ENCODE measurements around the gene EPO.

The EPO gene

DNA sequence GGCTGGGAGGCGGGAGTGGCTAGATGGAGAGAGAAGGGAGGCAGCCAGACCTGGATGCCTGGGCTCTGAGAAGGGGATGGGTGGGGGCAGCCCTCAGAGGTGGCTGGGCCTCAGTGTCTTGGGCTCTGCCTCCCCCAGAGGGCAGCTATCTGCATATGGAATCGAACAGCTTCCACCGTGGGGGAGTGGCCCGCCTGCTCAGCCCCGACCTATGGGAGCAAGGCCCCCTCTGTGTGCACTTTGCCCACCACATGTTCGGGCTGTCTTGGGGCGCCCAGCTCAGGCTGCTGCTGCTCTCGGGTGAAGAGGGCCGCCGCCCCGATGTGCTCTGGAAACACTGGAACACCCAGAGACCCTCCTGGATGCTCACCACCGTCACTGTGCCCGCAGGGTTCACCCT, 16.4 kb downstream of the EPO start:
- Histone ChIP-seq H3K9ac (no peak overlapping the region), H3K27me3 (ENCODE audit: insufficient read depth, low read depth) (peaks cover 80% of the 10 kb centered on the region), H3K4me2 (no peak overlapping the region), H2AFZ (ENCODE audit: low read depth) (no peak overlapping the region), H4K20me1 (ENCODE audit: insufficient read depth) (no peaks in the 10 kb centered on the region), H3K4me3 (IDR thresholded peaks at IDR 0.05; ENCODE audit: insufficient read depth, low read depth, low read length) (no peak overlapping the region), H3K27ac (no peak overlapping the region), H3K36me3 (ENCODE audit: insufficient read depth) (no peaks in the 10 kb centered on the region), H3K79me2 (ENCODE audit: insufficient read depth, low read depth) (no peaks in the 10 kb centered on the region), H3K4me1 (ENCODE audit: low read depth, poor library complexity, severe bottlenecking) (no peaks in the 10 kb centered on the region)
- TF ChIP-seq, protein P1, sequence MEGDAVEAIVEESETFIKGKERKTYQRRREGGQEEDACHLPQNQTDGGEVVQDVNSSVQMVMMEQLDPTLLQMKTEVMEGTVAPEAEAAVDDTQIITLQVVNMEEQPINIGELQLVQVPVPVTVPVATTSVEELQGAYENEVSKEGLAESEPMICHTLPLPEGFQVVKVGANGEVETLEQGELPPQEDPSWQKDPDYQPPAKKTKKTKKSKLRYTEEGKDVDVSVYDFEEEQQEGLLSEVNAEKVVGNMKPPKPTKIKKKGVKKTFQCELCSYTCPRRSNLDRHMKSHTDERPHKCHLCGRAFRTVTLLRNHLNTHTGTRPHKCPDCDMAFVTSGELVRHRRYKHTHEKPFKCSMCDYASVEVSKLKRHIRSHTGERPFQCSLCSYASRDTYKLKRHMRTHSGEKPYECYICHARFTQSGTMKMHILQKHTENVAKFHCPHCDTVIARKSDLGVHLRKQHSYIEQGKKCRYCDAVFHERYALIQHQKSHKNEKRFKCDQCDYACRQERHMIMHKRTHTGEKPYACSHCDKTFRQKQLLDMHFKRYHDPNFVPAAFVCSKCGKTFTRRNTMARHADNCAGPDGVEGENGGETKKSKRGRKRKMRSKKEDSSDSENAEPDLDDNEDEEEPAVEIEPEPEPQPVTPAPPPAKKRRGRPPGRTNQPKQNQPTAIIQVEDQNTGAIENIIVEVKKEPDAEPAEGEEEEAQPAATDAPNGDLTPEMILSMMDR (conservative IDR thresholded peaks at IDR 0.05; ENCODE audit: low read depth, low read length) = no peak

DNA sequence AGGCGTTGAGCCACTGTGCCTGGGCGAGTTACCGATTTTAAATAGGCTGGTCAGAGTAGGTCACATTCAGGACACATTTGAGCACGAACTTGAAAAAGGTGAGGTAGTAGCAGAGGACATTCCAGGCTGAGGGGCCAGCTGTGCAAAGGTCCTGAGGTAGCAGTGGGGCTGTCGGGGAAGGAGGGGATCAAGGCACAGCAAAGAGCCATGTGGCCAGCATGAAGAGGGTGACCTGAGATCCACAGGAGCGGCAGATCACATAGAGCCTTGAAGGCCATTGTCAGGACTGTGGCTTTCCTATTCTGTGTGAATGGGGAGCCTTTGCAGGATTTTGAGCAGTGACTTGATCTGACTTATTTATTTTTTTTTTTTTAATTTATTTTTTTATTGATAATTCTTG, 19.7 kb downstream of the EPO start:
- Histone ChIP-seq H3K4me1 (ENCODE audit: low read depth, poor library complexity, severe bottlenecking) (no peaks in the 10 kb centered on the region), H3K4me3 (IDR thresholded peaks at IDR 0.05; ENCODE audit: insufficient read depth, low read depth, low read length) (no peak overlapping the region), H4K20me1 (ENCODE audit: insufficient read depth) (no peaks in the 10 kb centered on the region), H3K79me2 (ENCODE audit: insufficient read depth, low read depth) (no peaks in the 10 kb centered on the region), H3K9ac (no peak overlapping the region), H2AFZ (ENCODE audit: low read depth) (no peak overlapping the region), H3K27me3 (ENCODE audit: insufficient read depth, low read depth) (peaks cover 69% of the 10 kb centered on the region), H3K4me2 (no peak overlapping the region), H3K27ac (no peak overlapping the region), H3K36me3 (ENCODE audit: insufficient read depth) (no peaks in the 10 kb centered on the region)
- TF ChIP-seq, protein P1 (conservative IDR thresholded peaks at IDR 0.05; ENCODE audit: low read depth, low read length) = no peak

DNA sequence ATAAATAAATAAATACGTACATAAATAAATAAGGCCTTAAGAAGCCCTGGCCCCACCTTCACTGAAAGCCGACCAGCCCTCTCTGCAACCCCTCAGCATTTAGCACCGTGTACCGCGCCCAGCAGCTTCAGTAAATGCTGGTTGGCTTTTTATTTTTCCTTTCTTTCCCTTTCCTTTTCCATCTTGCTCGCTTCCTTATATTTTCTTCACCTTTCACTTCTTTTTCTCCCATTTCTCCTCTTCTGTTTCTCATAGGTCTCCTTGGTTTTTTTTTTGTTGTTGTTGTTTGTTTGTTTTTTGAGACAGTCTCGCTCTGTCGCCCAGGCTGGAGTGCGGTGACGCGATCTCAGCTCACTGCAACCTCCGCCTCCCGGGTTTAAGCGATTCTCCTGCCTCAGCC, 24.3 kb downstream of the EPO start:
- Histone ChIP-seq H2AFZ (ENCODE audit: low read depth) (no peak overlapping the region), H3K4me1 (ENCODE audit: low read depth, poor library complexity, severe bottlenecking) (no peaks in the 10 kb centered on the region), H3K9ac (no peak overlapping the region), H3K27ac (no peak overlapping the region), H3K4me2 (no peak overlapping the region), H3K79me2 (ENCODE audit: insufficient read depth, low read depth) (no peaks in the 10 kb centered on the region), H3K36me3 (ENCODE audit: insufficient read depth) (no peaks in the 10 kb centered on the region), H4K20me1 (ENCODE audit: insufficient read depth) (no peaks in the 10 kb centered on the region), H3K27me3 (ENCODE audit: insufficient read depth, low read depth) (peaks cover 67% of the 10 kb centered on the region), H3K4me3 (IDR thresholded peaks at IDR 0.05; ENCODE audit: insufficient read depth, low read depth, low read length) (no peak overlapping the region)
- TF ChIP-seq, protein P1 (conservative IDR thresholded peaks at IDR 0.05; ENCODE audit: low read depth, low read length) = no peak

DNA sequence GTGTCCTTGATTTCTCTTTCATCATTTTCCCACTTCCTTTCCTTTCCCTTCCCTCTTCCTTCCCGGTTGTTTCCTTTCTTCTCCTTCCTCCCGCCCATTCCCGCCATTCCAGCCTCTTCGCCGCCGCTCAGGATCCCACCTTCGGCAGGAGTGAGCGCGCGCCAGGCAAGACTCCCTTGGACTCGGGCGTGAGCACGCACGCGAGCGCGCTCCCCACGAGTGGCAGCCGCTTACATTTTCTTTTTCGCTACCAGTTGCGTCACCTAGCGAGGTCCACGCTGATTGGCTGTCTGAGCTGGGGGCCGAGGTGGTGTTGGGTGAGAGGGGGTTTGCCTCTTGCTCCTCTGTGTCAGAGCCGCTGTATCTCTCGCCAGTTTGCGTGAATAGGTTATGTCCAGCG, 24.9 kb downstream of the EPO start:
- Histone ChIP-seq H3K4me1 (ENCODE audit: low read depth, poor library complexity, severe bottlenecking) (no peaks in the 10 kb centered on the region), H3K36me3 (ENCODE audit: insufficient read depth) (no peaks in the 10 kb centered on the region), H2AFZ (ENCODE audit: low read depth) (no peak overlapping the region), H3K4me3 (IDR thresholded peaks at IDR 0.05; ENCODE audit: insufficient read depth, low read depth, low read length) (no peak overlapping the region), H4K20me1 (ENCODE audit: insufficient read depth) (no peaks in the 10 kb centered on the region), H3K27me3 (ENCODE audit: insufficient read depth, low read depth) (peaks cover 67% of the 10 kb centered on the region), H3K27ac (no peak overlapping the region), H3K79me2 (ENCODE audit: insufficient read depth, low read depth) (no peaks in the 10 kb centered on the region), H3K9ac (no peak overlapping the region), H3K4me2 (no peak overlapping the region)
- TF ChIP-seq, protein P1 (conservative IDR thresholded peaks at IDR 0.05; ENCODE audit: low read depth, low read length) = no peak
